HUES48 (cell line): ENCODE data around the gene AUTS2.

ENCODE experiments used
- H3K27ac ChIP-seq: one replicate; pipeline ENCODE4 v1.7.0; 2013; ENCODE audit warnings: low read depth, low read length, inconsistent platforms
- H3K27me3 ChIP-seq: 2 replicates; pipeline ENCODE4 v1.6.1; 2013; ENCODE audit warnings: mild to moderate bottlenecking, low read length; ENCODE audit not compliant: control insufficient read depth, insufficient read depth
- H3K36me3 ChIP-seq: 2 replicates; pipeline ENCODE4 v1.6.1; 2013; ENCODE audit warnings: low read length; ENCODE audit not compliant: control insufficient read depth, insufficient read depth
- H3K4me1 ChIP-seq: 2 replicates; pipeline ENCODE4 v1.6.1; 2013; ENCODE audit warnings: mild to moderate bottlenecking, low read length; ENCODE audit not compliant: control insufficient read depth, insufficient read depth
- H3K4me3 ChIP-seq: 2 replicates; pipeline ENCODE4 v1.5.1; 2013; ENCODE audit warnings: mild to moderate bottlenecking, low read depth, low read length
- H3K9ac ChIP-seq: 2 replicates; pipeline ENCODE4 v1.6.1; 2013; ENCODE audit warnings: mild to moderate bottlenecking, low read depth, low read length, moderate library complexity
- H3K9me3 ChIP-seq: 2 replicates; pipeline ENCODE4 v1.6.1; 2013; ENCODE audit warnings: low read length; ENCODE audit not compliant: control insufficient read depth, insufficient read depth

AUTS2 gene

DNA sequence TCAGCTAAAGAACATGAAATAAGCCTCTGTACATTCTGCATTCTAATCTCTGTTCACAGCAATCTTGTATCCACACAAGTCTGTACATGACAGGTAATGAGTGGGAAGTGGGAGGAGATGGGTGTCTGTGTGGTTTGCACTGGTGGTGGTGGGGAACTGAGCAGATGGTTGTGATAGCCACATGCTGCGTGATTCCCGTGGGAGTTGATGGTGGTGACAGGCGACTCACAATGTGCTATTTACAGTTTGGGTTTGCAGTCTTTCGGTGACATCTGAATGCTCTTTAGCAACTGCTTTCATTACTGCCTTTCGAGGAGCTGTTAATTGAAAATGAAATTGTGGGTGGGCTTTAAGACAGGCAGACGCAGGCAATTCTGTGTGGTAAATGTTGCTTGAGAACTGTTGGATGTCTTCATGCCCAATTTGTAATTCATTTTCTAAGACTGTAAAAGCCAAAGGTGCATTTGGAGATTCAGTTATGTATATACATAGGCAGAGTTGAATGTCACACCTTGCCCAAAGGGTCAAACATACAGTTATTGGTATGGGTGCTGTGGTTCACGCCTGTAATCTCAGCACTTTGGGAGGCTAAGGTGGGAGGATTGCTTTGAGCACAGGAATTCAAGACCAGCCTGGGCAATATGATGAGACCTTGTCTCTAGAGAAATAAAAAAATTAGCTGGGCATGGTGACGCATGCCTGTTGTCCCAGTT is 308.2 kb downstream of the AUTS2 start:
- no peak overlapping the region for H3K27ac ChIP-seq
- H3K4me3 ChIP-seq = no peak overlapping the region
- H3K9me3 ChIP-seq = peaks cover 7% of the 10 kb centered on the region; the same call in 1 of the 2 replicates
- no peaks in the 10 kb centered on the region for H3K27me3 ChIP-seq
- H3K4me1 ChIP-seq = no peaks in the 10 kb centered on the region
- no peak overlapping the region for H3K9ac ChIP-seq
- H3K36me3 ChIP-seq = no peaks in the 10 kb centered on the region

DNA sequence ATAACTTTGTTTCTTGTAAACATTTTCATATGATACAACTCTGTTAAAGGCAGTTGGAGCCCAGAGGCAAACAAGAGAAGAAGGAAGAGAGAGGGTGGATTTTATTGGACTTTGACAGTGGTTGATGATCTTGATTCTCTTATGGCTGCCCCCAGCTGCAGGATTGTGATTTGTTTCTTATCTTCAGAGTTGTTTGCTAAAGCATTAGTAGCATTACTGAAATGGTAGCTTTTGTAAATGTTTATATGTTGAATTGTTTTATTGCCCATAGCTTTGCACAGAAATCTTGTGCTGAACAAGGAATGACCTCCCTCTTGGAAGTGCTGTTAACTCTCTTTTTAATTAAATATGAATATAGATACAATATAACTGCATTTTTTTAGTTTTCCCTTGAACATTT is 309.4 kb downstream of the AUTS2 start:
- H3K27me3 ChIP-seq = no peaks in the 10 kb centered on the region
- no peaks in the 10 kb centered on the region for H3K4me1 ChIP-seq
- H3K27ac ChIP-seq = no peak overlapping the region
- no peak overlapping the region for H3K4me3 ChIP-seq
- H3K36me3 ChIP-seq = no peaks in the 10 kb centered on the region
- peaks cover 12% of the 10 kb centered on the region; the same call in 1 of the 2 replicates for H3K9me3 ChIP-seq
- H3K9ac ChIP-seq = no peak overlapping the region

GRCh38 chr7:69908454-69908853 is 310.2 kb downstream of the AUTS2 start:
- H3K4me3 ChIP-seq = no peak overlapping the region
- H3K4me1 ChIP-seq = no peaks in the 10 kb centered on the region
- H3K9me3 ChIP-seq = peaks cover 12% of the 10 kb centered on the region; the same call in 1 of the 2 replicates
- no peak overlapping the region for H3K9ac ChIP-seq
- no peaks in the 10 kb centered on the region for H3K36me3 ChIP-seq
- no peak overlapping the region for H3K27ac ChIP-seq
- H3K27me3 ChIP-seq = no peaks in the 10 kb centered on the region

DNA sequence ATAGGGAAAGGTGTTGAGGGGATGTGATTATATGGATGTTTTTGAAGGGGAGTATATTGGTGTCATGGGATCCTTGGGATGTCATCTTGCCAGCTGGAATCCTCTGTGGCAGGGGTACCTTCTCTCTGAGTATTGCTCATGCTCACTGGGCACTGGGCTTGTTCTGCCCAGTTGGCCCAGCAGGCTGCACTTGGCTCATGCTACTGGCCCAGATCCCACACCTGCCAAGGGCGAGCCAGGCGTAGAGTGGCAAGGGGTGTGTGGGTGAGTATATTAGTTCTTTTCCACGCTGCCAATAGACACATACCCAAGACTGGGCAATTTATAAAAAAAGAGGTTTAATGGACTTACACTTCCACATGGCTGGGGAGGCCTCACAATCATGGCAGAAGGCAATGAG is 311.9 kb downstream of the AUTS2 start:
- Histone ChIP-seq H3K4me3 (no peak overlapping the region), H3K27ac (no peak overlapping the region), H3K4me1 (no peaks in the 10 kb centered on the region), H3K9me3 (peaks cover 12% of the 10 kb centered on the region; the same call in 1 of the 2 replicates), H3K36me3 (no peaks in the 10 kb centered on the region), H3K9ac (no peak overlapping the region), H3K27me3 (no peaks in the 10 kb centered on the region)

- Histone ChIP-seq H3K27ac (no peak overlapping the region), H3K4me3 (no peak overlapping the region), H3K9ac (no peak overlapping the region), H3K27me3 (no peaks in the 10 kb centered on the region), H3K4me1 (no peaks in the 10 kb centered on the region), H3K36me3 (no peaks in the 10 kb centered on the region), H3K9me3 (peaks cover 12% of the 10 kb centered on the region; the same call in 1 of the 2 replicates)
These were observed 313.1 kb downstream of the AUTS2 start for GRCh38 chr7:69911337-69911736.

DNA sequence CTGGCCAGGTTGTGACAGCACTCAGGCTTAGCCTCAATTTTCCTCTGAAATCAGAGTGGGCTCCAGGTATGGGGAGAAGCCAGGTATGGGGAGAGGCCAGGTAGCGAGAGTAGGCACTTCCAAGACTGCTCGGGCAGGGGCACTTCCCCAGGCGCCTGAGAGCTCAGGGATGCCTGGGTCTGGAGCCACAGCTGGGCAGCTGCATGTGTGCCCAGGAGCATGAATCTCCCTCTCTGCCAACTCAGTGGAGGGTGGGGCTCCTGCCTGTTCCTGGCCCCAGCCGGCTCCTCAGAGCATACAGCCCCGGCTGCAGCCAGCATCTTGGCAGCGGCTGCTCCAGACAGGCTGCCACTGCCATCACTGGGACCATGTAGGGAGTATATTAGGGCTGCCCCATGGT is 313.9 kb downstream of the AUTS2 start:
- Histone ChIP-seq H3K27ac (no peak overlapping the region), H3K36me3 (no peaks in the 10 kb centered on the region), H3K4me3 (no peak overlapping the region)

DNA sequence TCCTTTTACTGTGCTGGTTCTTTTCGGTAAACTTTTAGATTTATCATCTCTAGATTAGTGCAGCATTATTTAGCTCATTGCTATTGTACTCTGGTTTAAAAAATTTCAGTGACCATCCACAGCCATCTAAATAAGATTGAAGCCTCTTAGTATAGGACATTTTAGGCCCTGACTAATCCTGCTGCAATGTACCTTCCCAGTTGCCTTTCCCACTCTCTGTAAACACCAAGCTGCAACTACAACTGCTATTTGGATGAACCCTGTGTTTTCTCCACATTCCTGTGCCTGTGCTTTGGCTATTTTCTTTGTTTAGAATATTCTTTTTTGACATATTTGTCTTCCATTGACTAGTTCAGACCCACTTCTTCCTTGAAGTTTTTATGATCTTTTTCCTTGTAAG is 314.6 kb downstream of the AUTS2 start:
- H3K4me1 ChIP-seq = no peaks in the 10 kb centered on the region
- H3K27ac ChIP-seq = no peak overlapping the region
- H3K36me3 ChIP-seq = no peaks in the 10 kb centered on the region
- H3K4me3 ChIP-seq = no peak overlapping the region
- peaks cover 12% of the 10 kb centered on the region; the same call in 1 of the 2 replicates for H3K9me3 ChIP-seq
- no peak overlapping the region for H3K9ac ChIP-seq
- no peaks in the 10 kb centered on the region for H3K27me3 ChIP-seq

More for the DNA sequence above, 313.9 kb downstream of the AUTS2 start:
- Histone ChIP-seq H3K9ac (no peak overlapping the region), H3K9me3 (peaks cover 12% of the 10 kb centered on the region; the same call in 1 of the 2 replicates), H3K4me1 (no peaks in the 10 kb centered on the region), H3K27me3 (no peaks in the 10 kb centered on the region)

- H3K27ac ChIP-seq = no peak overlapping the region
- no peak overlapping the region for H3K4me3 ChIP-seq
- H3K9ac ChIP-seq = no peak overlapping the region
- H3K36me3 ChIP-seq = no peaks in the 10 kb centered on the region
- no peaks in the 10 kb centered on the region for H3K9me3 ChIP-seq
- H3K4me1 ChIP-seq = peaks cover 5% of the 10 kb centered on the region; the same call in 1 of the 2 replicates
- H3K27me3 ChIP-seq = no peaks in the 10 kb centered on the region
These were observed 321.3 kb downstream of the AUTS2 start for GRCh38 chr7:69919426-69920111.

DNA sequence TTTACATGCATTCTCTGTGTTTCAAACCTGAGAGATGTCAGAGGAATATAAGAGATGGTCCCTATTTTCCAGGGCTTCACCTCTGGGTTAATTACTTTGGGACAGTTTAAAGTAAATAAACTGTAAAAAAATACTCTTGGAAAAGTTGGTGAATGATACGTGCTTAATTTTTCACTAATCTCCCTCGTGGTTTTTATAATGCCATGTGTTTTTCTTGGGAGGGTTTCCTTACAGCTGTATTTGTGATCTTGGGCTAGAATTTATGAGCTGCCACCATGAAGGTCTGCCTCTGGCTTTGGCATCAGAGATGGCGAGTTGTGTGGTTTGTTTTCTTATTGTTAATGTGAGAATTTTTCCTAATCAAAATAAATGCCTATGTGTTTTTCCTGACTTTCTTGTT is 322.5 kb downstream of the AUTS2 start:
- Histone ChIP-seq H3K9ac (no peak overlapping the region), H3K4me1 (peaks cover 5% of the 10 kb centered on the region; the same call in 1 of the 2 replicates), H3K36me3 (no peaks in the 10 kb centered on the region), H3K4me3 (no peak overlapping the region), H3K9me3 (no peaks in the 10 kb centered on the region), H3K27me3 (no peaks in the 10 kb centered on the region), H3K27ac (no peak overlapping the region)

- Histone ChIP-seq H3K27ac (no peak overlapping the region), H3K9me3 (no peaks in the 10 kb centered on the region), H3K9ac (no peak overlapping the region), H3K4me1 (peaks cover 5% of the 10 kb centered on the region; the same call in 1 of the 2 replicates), H3K27me3 (no peaks in the 10 kb centered on the region), H3K4me3 (no peak overlapping the region), H3K36me3 (no peaks in the 10 kb centered on the region)
These were observed 323.9 kb downstream of the AUTS2 start for GRCh38 chr7:69922026-69922803.
